HepG2 (cell line): ENCODE measurements around the gene SH2D3C. TPM values are rescaled to one million over a fixed set of nuclear protein-coding genes. Genes with fewer than 3 reads are reported as not detected.

Source experiments
- ATAC-seq: fragments of 200-7000 bp; cut with Tn5 transposase; 3 replicates; pipeline ENCODE4 v1.9.1; 2020; ENCODE audit warnings: mild to moderate bottlenecking, moderate library complexity
- BruUV-seq: library from RNA; stranded (reverse); fragments of 400-500 nt; replicated peaks from 2 replicates; lab custom pipeline; 2021; lab: Mats Ljungman, UMichigan
- CTCF ChIA-PET: fragments of 300-600 bp; formaldehyde crosslinking; extraction: SDS; loops from one replicate; lab custom pipeline; 2021; ENCODE audit warnings: low total read pairs, inconsistent platforms, low intra/inter-chr PET ratio; lab: Yijun Ruan, JAX
- POLR2A ChIA-PET: fragments of 350-600 bp; sonication (Branson Sonifier 250); formaldehyde crosslinking; loops from one replicate; lab custom pipeline; 2020; ENCODE audit warnings: antibody characterized with exemption, inconsistent platforms; lab: Yijun Ruan, JAX
- DNase-seq: peaks from one replicate; pipeline ENCODE4 v3.0.0-alpha.2; 2015; ENCODE audit warnings: low spot score
- FAIRE-seq: peaks from 3 replicates; lab custom pipeline; 2011; peaks lifted over from hg19 to GRCh38; lab: Jason Lieb, UNC
- H2AFZ ChIP-seq: one replicate; pipeline ENCODE4 v1.6.1; 2011; ENCODE audit warnings: low read length, inconsistent platforms
- H3K27ac ChIP-seq: fragments of 300-600 bp; 3 replicates; pipeline ENCODE4 v1.8.0; 2011; ENCODE audit warnings: mixed run types, mild to moderate bottlenecking, mixed read lengths, low read length, inconsistent platforms; ENCODE audit not compliant: insufficient read depth; ENCODE audit errors: extremely low read length
- H3K27me3 ChIP-seq, 2 experiments: fragments of 200-600 bp in 1 of 2; 2 replicates in 1 of 2; 3 replicates in 1 of 2; pipeline versions ENCODE4 v1.6.0 to v1.8.0; 2011; ENCODE audit warnings: low read length in 2 of 2, mild to moderate bottlenecking in 2 of 2, moderate library complexity in 2 of 2, inconsistent platforms in 1 of 2; ENCODE audit not compliant: insufficient read depth in 2 of 2, control insufficient read depth in 1 of 2
- H3K36me3 ChIP-seq, 2 experiments: fragments of 200-600 bp in 1 of 2; replicated peaks in 1 of 2; 2 replicates in 1 of 2; 3 replicates in 1 of 2; pipeline versions ENCODE4 v1.5.1 to v1.8.0; 2011; ENCODE audit warnings: low read length in 2 of 2, inconsistent platforms in 1 of 2; ENCODE audit not compliant: insufficient read depth in 2 of 2, control insufficient read depth in 1 of 2
- H3K4me1 ChIP-seq: 2 replicates; pipeline ENCODE4 v1.5.1; 2012; ENCODE audit warnings: low read length, inconsistent platforms; ENCODE audit not compliant: insufficient read depth
- H3K4me2 ChIP-seq: 2 replicates; pipeline ENCODE4 v1.6.0; 2011; ENCODE audit warnings: low read depth, low read length, inconsistent platforms
- H3K4me3 ChIP-seq, 3 experiments: fragments of 200-600 bp in 1 of 3; sonication (generic), shearing (Covaris generic) in 1 of 3; replicated peaks in 1 of 3; 2 replicates each; pipeline ENCODE4 v1.5.1; 2011 to 2016; ENCODE audit warnings: low read length in 3 of 3, inconsistent platforms in 2 of 3, low read depth in 2 of 3, mild to moderate bottlenecking in 2 of 3, control low read depth in 1 of 3, mixed read lengths in 1 of 3; ENCODE audit not compliant: insufficient read depth in 1 of 3
- H3K79me2 ChIP-seq: one replicate; pipeline ENCODE4 v1.6.1; 2011; ENCODE audit warnings: low read length, inconsistent platforms; ENCODE audit not compliant: insufficient read depth
- H3K9ac ChIP-seq: 2 replicates; pipeline ENCODE4 v1.6.0; 2011; ENCODE audit warnings: mild to moderate bottlenecking, low read depth, low read length, inconsistent platforms; ENCODE audit not compliant: insufficient read depth
- H3K9me3 ChIP-seq: 2 replicates; pipeline ENCODE4 v1.5.1; 2012; ENCODE audit warnings: mild to moderate bottlenecking, low read length
- H4K20me1 ChIP-seq: 2 replicates; pipeline ENCODE4 v1.6.0; 2011; ENCODE audit warnings: inconsistent platforms, mild to moderate bottlenecking, low read length, moderate library complexity; ENCODE audit not compliant: insufficient read depth
- GABPB1 ChIP-seq: IDR thresholded peaks from 2 replicates; pipeline ENCODE4 v1.6.1; 2016; ENCODE audit warnings: mild to moderate bottlenecking, missing genetic modification reagents, moderate library complexity, missing compliant biosample characterization
- HDAC6 ChIP-seq: fragments of 200-600 bp; sonication (generic); IDR thresholded peaks from 2 replicates; pipeline ENCODE4 v1.7.0; 2017; ENCODE audit warnings: mild to moderate bottlenecking, antibody characterized with exemption, low read length, low read depth
- MIXL1 ChIP-seq: IDR thresholded peaks from 2 replicates; pipeline ENCODE4 v1.6.1; 2016
- TMF1 ChIP-seq: sonication (generic); formaldehyde crosslinking; IDR thresholded peaks from 2 replicates; pipeline ENCODE4 v1.8.1; 2022; ENCODE audit warnings: low read depth, missing genetic modification reagents
- ZFX ChIP-seq: sonication (generic); formaldehyde crosslinking; IDR thresholded peaks from 2 replicates; pipeline ENCODE4 v1.4.0; 2020; ENCODE audit warnings: mild to moderate bottlenecking, low read depth, missing genetic modification reagents, moderate library complexity
- ZNF224 ChIP-seq: sonication (generic); formaldehyde crosslinking; IDR thresholded peaks from 2 replicates; pipeline ENCODE4 v1.5.0; 2020; ENCODE audit warnings: mild to moderate bottlenecking, missing genetic modification reagents
- ZNF546 ChIP-seq: sonication (generic); formaldehyde crosslinking; conservative IDR thresholded peaks from 2 replicates; pipeline ENCODE4 v1.8.1; 2023; ENCODE audit warnings: mild to moderate bottlenecking, missing genetic modification reagents
- ZNF776 ChIP-seq: sonication (generic); formaldehyde crosslinking; IDR thresholded peaks from 2 replicates; pipeline ENCODE4 v1.4.0; 2020; ENCODE audit warnings: mild to moderate bottlenecking, missing genetic modification reagents
- WGBS: methylation state at CpG from one replicate; pipeline ENCODE4 v1.1.6; 2017; ENCODE audit warnings: low lambda C conversion rate; 5-methylcytosine and 5-hydroxymethylcytosine counted together
- in situ Hi-C: cut with HindIII; loops from 2 replicates; pipeline ENCODE4 v1.10.0; 2017; ENCODE audit warnings: low pct_unique_long_range_greater_than_20kb; ENCODE audit not compliant: extremely low pct_ligation_motif_present
- intact Hi-C: fragments of 100-400 bp; cut with micrococcal nuclease; formaldehyde crosslinking; loops from one replicate; pipeline ENCODE4 v1.10.0; 2022; ENCODE audit not compliant: unreplicated experiment
- polyA plus RNA-seq, 8 experiments: library from polyadenylated mRNA; depleted of rRNA in 3 of 8; stranded (reverse) in 7 of 8; unstranded in 1 of 8; fragments of >200 nt; fragmentation: Illumina TruSeq in 4 of 8; extraction: Trizol in 4 of 8; gene quantifications; 2 replicates each; pipeline versions ENCODE4 v1.2.1 to v1.2.3, GENCODE V29; 2011 to 2016; ENCODE audit warnings: low read depth in 4 of 8, missing spikeins in 1 of 8, mixed read lengths in 1 of 8; ENCODE audit not compliant: insufficient read depth in 1 of 8
- total RNA-seq, 5 experiments: library from RNA; depleted of rRNA; stranded (reverse); fragments of >200 nt; fragmentation: Illumina TruSeq; extraction: Trizol; gene quantifications; 2 replicates each; pipeline ENCODE4 v1.2.3, GENCODE V29; 2016; ENCODE audit warnings: low read depth in 1 of 5
- TF ChIP-seq, protein P1 (sequence below): sonication (generic); formaldehyde crosslinking; IDR thresholded peaks from 2 replicates; pipeline ENCODE4 v1.4.0; 2020; ENCODE audit warnings: mild to moderate bottlenecking, missing genetic modification reagents
- TF ChIP-seq, protein P2 (sequence below): sonication (generic); formaldehyde crosslinking; IDR thresholded peaks from 2 replicates; pipeline ENCODE4 v1.8.0; 2022; ENCODE audit warnings: mild to moderate bottlenecking, missing genetic modification reagents, moderate library complexity
- TF ChIP-seq, protein P3 (sequence below), 2 experiments: sonication (generic) in 1 of 2; formaldehyde crosslinking in 1 of 2; IDR thresholded peaks; 2 replicates each; pipeline versions ENCODE4 v1.4.0 to v1.6.1; 2016 to 2020; ENCODE audit warnings: borderline replicate concordance in 1 of 2, low read depth in 1 of 2, mild to moderate bottlenecking in 1 of 2, missing genetic modification reagents in 1 of 2
- TF ChIP-seq, protein P4 (sequence below): sonication (generic); formaldehyde crosslinking; IDR thresholded peaks from 2 replicates; pipeline ENCODE4 v1.4.0; 2020; ENCODE audit warnings: missing genetic modification reagents, borderline replicate concordance

SH2D3C gene
- total and polyA plus RNA-seq, 2 of the 13 experiments (the other 11 are each of a cell fraction or from before 2014, with no cell fraction given), result not detected

DNA sequence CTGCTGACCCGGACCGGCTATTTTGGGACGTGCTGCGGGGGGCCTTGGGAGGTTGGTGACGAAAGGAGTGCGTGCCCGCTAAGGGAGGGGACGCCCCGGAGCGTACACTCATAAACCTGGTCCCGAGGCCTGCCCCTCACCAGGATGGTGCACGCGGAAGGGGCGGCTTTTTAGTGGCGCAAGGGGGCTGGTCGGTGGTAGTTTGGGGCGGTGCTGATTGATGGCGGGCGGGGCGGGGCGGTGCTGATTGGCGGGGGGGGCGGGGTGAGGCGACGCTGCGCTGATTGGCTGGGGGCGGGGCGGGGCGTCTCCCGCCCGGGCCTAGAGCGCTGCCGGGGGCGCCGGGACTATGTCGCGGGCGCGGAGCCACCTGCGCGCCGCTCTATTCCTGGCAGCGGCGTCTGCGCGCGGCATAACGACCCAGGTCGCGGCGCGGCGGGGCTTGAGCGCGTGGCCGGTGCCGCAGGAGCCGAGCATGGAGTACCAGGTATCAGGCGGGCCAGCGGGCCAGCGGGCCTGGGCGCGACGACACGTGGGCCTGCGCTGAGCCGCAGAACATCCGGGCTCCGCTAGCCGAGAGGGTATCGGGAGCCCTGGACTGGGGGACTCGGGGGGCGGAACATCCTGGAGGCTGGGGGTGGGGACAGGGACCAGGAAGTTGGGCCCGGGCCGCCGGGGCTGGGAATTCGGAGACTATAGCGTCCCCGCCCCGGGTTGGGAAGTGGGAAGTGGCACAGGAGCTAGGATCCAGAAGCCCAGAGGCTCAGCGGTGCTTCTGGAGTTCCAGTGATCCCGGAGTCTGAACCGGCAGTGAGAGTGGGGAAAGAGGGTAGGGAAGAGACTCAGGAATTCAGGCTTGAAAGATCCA lies 24.3 kb upstream of the SH2D3C start, which contains the start of gene FPGS:
Gene FPGS, plus strand, starts transcription at position 307 of the 868 bp plus-strand sequence. Its CDS starts 43 bp downstream, at position 350.
- Histone ChIP-seq H3K27me3 (no peaks in the 10 kb centered on the region; a peak in 1 of 5 replicates), H3K79me2 (peaks cover 15% of the 10 kb centered on the region), H3K36me3 (peaks cover 4 to 15% of the 10 kb centered on the region in 2 experiments; a peak in 4 of 5 replicates), H2AFZ (peak within 1 kb of the TSS; percentile 46), H4K20me1 (no peaks in the 10 kb centered on the region; the same call in 1 of the 2 replicates), H3K4me3 (peak within 1 kb of the TSS; percentile 78 to 93 (median 84)), H3K9me3 (no peaks in the 10 kb centered on the region), H3K27ac (peak within 1 kb of the TSS; percentile 86), H3K4me1 (peaks cover 45% of the 10 kb centered on the region), H3K4me2 (peak within 1 kb of the TSS; percentile 97), H3K9ac (peak within 1 kb of the TSS; percentile 90)
- intact Hi-C loops (loop anchor here (2.0 to 5.0 kb wide), 2 partner anchors 68 to 114 kb away; partner anchors contain the start of genes ST6GALNAC4 and TOR2A), in situ Hi-C loops (no loop called here)
- 0% methylated on average over 18 of the region's 83 CpGs for WGBS
- DNase-seq, result peak; percentile 75
- no TSS peak for BruUV-seq
- peak; percentile 86 for ATAC-seq
- ChIA-PET POLR2A (interaction anchor here (0.6 to 1.2 kb wide), 13 partner anchors 10 to 153 kb away, joined by 3 to 5 read pairs (median 4); partner anchors contain the start of genes CDK9 and ST6GALNAC4), CTCF (interaction anchor here (1.7 kb wide), 1 partner anchor 23 kb away, joined by 3 read pairs; no protein-coding TSS in a partner anchor)
- no peak for FAIRE-seq
- TF ChIP-seq ZFX (CRISPR knock-in tag), result peak; percentile 99
- TF ChIP-seq, protein P1, sequence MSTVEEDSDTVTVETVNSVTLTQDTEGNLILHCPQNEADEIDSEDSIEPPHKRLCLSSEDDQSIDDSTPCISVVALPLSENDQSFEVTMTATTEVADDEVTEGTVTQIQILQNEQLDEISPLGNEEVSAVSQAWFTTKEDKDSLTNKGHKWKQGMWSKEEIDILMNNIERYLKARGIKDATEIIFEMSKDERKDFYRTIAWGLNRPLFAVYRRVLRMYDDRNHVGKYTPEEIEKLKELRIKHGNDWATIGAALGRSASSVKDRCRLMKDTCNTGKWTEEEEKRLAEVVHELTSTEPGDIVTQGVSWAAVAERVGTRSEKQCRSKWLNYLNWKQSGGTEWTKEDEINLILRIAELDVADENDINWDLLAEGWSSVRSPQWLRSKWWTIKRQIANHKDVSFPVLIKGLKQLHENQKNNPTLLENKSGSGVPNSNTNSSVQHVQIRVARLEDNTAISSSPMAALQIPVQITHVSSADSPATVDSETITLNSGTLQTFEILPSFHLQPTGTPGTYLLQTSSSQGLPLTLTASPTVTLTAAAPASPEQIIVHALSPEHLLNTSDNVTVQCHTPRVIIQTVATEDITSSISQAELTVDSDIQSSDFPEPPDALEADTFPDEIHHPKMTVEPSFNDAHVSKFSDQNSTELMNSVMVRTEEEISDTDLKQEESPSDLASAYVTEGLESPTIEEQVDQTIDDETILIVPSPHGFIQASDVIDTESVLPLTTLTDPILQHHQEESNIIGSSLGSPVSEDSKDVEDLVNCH, result peak; percentile 97; the same call in 1 of the 2 replicates
- TF ChIP-seq, protein P2, sequence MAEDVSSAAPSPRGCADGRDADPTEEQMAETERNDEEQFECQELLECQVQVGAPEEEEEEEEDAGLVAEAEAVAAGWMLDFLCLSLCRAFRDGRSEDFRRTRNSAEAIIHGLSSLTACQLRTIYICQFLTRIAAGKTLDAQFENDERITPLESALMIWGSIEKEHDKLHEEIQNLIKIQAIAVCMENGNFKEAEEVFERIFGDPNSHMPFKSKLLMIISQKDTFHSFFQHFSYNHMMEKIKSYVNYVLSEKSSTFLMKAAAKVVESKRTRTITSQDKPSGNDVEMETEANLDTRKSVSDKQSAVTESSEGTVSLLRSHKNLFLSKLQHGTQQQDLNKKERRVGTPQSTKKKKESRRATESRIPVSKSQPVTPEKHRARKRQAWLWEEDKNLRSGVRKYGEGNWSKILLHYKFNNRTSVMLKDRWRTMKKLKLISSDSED (CRISPR knock-in tag), result 0 out of 2 replicates have a peak, but pooled peaks have one; percentile 41
- TF ChIP-seq, protein P3, sequence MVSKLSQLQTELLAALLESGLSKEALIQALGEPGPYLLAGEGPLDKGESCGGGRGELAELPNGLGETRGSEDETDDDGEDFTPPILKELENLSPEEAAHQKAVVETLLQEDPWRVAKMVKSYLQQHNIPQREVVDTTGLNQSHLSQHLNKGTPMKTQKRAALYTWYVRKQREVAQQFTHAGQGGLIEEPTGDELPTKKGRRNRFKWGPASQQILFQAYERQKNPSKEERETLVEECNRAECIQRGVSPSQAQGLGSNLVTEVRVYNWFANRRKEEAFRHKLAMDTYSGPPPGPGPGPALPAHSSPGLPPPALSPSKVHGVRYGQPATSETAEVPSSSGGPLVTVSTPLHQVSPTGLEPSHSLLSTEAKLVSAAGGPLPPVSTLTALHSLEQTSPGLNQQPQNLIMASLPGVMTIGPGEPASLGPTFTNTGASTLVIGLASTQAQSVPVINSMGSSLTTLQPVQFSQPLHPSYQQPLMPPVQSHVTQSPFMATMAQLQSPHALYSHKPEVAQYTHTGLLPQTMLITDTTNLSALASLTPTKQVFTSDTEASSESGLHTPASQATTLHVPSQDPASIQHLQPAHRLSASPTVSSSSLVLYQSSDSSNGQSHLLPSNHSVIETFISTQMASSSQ (IDR thresholded peaks at IDR 0.05; ENCODE audit: low read depth), result no peak
- TF ChIP-seq, protein P3 (CRISPR knock-in tag; IDR thresholded peaks at IDR 0.05; ENCODE audit: borderline replicate concordance), result peak; percentile 3; the same call in 1 of the 2 replicates
- TF ChIP-seq ZNF546 (CRISPR knock-in tag), result peak; percentile 79; the same call in 1 of the 2 replicates
- 0 out of 2 replicates have a peak, but pooled peaks have one; percentile 34 for TF ChIP-seq TMF1 (CRISPR knock-in tag)
- TF ChIP-seq ZNF776 (CRISPR knock-in tag), result peak; percentile 97
- no peak for TF ChIP-seq ZNF224
- TF ChIP-seq, protein P4, sequence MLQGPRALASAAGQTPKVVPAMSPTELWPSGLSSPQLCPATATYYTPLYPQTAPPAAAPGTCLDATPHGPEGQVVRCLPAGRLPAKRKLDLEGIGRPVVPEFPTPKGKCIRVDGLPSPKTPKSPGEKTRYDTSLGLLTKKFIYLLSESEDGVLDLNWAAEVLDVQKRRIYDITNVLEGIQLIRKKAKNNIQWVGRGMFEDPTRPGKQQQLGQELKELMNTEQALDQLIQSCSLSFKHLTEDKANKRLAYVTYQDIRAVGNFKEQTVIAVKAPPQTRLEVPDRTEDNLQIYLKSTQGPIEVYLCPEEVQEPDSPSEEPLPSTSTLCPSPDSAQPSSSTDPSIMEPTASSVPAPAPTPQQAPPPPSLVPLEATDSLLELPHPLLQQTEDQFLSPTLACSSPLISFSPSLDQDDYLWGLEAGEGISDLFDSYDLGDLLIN (CRISPR knock-in tag), result 0 out of 2 replicates have a peak, but pooled peaks have one; percentile 58
- no peak for TF ChIP-seq HDAC6
- TF ChIP-seq GABPB1 (CRISPR knock-in tag), result peak; percentile 86
- TF ChIP-seq MIXL1 (CRISPR knock-in tag), result no peak
